Pancreas (tissue), 10 donors: ENCODE results near the gene OGFOD1. TPM values are rescaled to one million over a fixed set of nuclear protein-coding genes. Genes with fewer than 3 reads are reported as not detected.
A peak's percentile ranks its signal among the peaks of the same experiment; 100 is the strongest.

ENCODE experiments used
- ATAC-seq, 4 donors: fragments of 200-7000 bp; cut with Tn5 transposase; one replicate each; pipeline versions ENCODE4 v1.8.0 to v1.9.1; 2020; ENCODE audit warnings: mild to moderate bottlenecking in 4 of 4, moderate library complexity in 4 of 4
- DNase-seq, 6 donors: peaks; one replicate each; pipeline ENCODE4 v3.0.0-alpha.2; 2020
- FAIRE-seq: peaks from 2 replicates; lab custom pipeline; 2012; peaks lifted over from hg19 to GRCh38; lab: Jason Lieb, UNC
- H3K27ac ChIP-seq, 4 donors: fragments of 200-600 bp; sonication (generic); 1 replicate in 3 of 4; 2 replicates in 1 of 4; pipeline versions ENCODE4 v1.5.0 to v1.8.0; 2020
- H3K27me3 ChIP-seq, 4 donors: fragments of 200-600 bp; one replicate each; pipeline ENCODE4 v1.8.0; 2021
- H3K36me3 ChIP-seq, 3 donors: fragments of 200-600 bp; sonication (generic) in 1 of 3; one replicate each; pipeline versions ENCODE4 v1.5.0 to v1.8.0; 2020 to 2021
- H3K4me1 ChIP-seq, 3 donors: fragments of 200-600 bp; one replicate each; pipeline ENCODE4 v1.8.0; 2021
- H3K4me3 ChIP-seq, 4 donors: fragments of 200-600 bp; sonication (generic) in 2 of 4; one replicate each; pipeline versions ENCODE4 v1.5.0 to v1.8.0; 2020 to 2021
- H3K9me3 ChIP-seq, 4 donors: fragments of 200-600 bp; one replicate each; pipeline ENCODE4 v1.8.0; 2021
- WGBS, 2 donors: extraction: QIAGEN DNeasy Blood & Tissue Kit; methylation state at CpG; one replicate each; pipeline ENCODE4 v1.1.7; 2013; 5-methylcytosine and 5-hydroxymethylcytosine counted together
- intact Hi-C, 3 donors: fragments of 100-400 bp; cut with DNase I; formaldehyde crosslinking; loops; one replicate each; pipeline versions ENCODE4 v1.11.1 to v1.14.2; 2022
- polyA plus RNA-seq, 2 donors: library from polyadenylated mRNA; stranded (reverse); fragments of 200-250 nt; gene quantifications; one replicate each; pipeline ENCODE4 v1.2.3, GENCODE V29; 2013
- total RNA-seq, 6 donors: library from RNA; stranded (reverse); fragmentation: NEBNext Ultra II Directional in 4 of 6; extraction: Animal tissue kit (Norgen Biotek cat#: 25700) in 4 of 6; gene quantifications; one replicate each; pipeline versions ENCODE4 v1.2.1 to v1.2.4, GENCODE V29; 2021 to 2023
- TF ChIP-seq, protein P1 (sequence below), 4 donors: fragments of 200-600 bp; sonication (generic) in 3 of 4; IDR thresholded peaks; one replicate each; pipeline versions ENCODE4 v1.5.0 to v1.8.0; 2021; ENCODE audit warnings: antibody characterized with exemption in 4 of 4
- donor health status: healthy with polysubstance abuse.
- donor health status: DM: no; HTN: no; CAD: no; lungs with moderate emphysema.
- donor health status: DM: no; HTN: no; CAD: no.
- donor health status: control.
- donor health status: control.
- donor health status: Bipolar disorder and iron deficiency.
- donor health status: DM: yes; HTN: yes; CAD: no.
- donor health status: DM: no; HTN: no; CAD: no.
- donor health status: DM: no; HTN: no; CAD: no.
- donor health status: DM: yes; HTN: yes; CAD: no.

OGFOD1 gene
- total and polyA plus RNA-seq, 8 donors = 3.2 to 14.0 (median 8.7) TPM

- no peak overlapping the region for H3K4me3 ChIP-seq
- TF ChIP-seq, protein P1, sequence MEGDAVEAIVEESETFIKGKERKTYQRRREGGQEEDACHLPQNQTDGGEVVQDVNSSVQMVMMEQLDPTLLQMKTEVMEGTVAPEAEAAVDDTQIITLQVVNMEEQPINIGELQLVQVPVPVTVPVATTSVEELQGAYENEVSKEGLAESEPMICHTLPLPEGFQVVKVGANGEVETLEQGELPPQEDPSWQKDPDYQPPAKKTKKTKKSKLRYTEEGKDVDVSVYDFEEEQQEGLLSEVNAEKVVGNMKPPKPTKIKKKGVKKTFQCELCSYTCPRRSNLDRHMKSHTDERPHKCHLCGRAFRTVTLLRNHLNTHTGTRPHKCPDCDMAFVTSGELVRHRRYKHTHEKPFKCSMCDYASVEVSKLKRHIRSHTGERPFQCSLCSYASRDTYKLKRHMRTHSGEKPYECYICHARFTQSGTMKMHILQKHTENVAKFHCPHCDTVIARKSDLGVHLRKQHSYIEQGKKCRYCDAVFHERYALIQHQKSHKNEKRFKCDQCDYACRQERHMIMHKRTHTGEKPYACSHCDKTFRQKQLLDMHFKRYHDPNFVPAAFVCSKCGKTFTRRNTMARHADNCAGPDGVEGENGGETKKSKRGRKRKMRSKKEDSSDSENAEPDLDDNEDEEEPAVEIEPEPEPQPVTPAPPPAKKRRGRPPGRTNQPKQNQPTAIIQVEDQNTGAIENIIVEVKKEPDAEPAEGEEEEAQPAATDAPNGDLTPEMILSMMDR (IDR thresholded peaks at IDR 0.05) = no peak
- intact Hi-C loops = no loop called here
- 57 to 68% methylated on average over 7 of the region's 7 CpGs for WGBS, 2 donors
- no peak for FAIRE-seq
- DNase-seq = no peak
- no peaks in the 10 kb centered on the region for H3K4me1 ChIP-seq
- H3K9me3 ChIP-seq = no peaks in the 10 kb centered on the region
- H3K27me3 ChIP-seq = no peaks in the 10 kb centered on the region
- ATAC-seq = no peak
- no peaks in the 10 kb centered on the region for H3K36me3 ChIP-seq
- no peak overlapping the region for H3K27ac ChIP-seq
Observed at GRCh38 chr16:56518425-56518824, 67.1 kb downstream of the OGFOD1 start.

DNA sequence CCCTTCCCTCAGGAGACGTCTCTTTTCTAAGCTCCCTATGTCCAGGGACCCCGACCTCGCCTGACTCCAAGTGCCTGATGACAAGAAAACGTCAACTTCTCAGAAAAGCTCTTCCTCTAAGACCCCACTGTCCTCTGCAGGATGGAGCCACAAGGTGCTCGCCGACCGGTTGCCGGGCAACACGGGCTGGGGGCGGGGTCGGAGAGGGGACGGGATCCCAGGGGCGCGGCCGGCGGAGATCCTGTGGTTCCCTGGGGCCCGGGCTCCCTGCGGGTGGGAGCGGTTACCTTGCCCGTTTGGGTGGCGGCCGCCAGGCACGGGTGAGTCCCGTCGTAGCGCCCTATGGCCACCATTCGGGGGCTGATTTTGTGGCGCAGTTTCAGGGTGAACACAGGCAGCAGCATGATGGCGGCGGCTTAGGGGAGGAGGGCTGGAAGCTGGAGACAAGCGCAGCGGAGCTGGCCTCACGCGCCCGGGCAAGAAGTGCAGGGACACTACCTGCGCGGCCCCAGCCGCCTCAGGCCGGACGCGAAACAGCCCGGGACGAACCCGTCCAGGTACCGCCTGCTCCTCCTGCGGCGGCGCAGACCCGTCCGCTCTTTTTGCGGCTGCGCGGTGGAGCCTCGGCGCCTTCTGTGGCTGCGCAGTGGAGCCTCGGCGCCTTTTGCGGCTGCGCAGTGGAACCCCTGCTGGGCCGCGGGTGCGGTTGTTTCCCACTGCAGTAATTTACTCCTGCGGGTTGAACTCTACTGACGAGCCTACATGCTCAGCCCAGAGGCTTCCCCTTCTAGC, 68.3 kb downstream of the OGFOD1 start, which contains the start of gene BBS2:
BBS2 (minus strand) TSS at position 566 of the 792 bp plus-strand sequence; CDS start at position 404, 162 bp downstream.
- DNase-seq (peak; percentile 87 to 98 (median 92)), FAIRE-seq (no peak), ATAC-seq (peak; percentile 96 to 99 (median 98))
- WGBS, 2 donors = 0 to 1% methylated on average over 56 to 65 of the region's 65 CpGs
- H3K4me1 ChIP-seq = no peaks in the 10 kb centered on the region
- intact Hi-C loops = no loop called here
- no peaks in the 10 kb centered on the region for H3K36me3 ChIP-seq
- TF ChIP-seq, protein P1 (IDR thresholded peaks at IDR 0.05) = no peak
- no peaks in the 10 kb centered on the region for H3K27me3 ChIP-seq
- peak within 1 kb of the TSS; percentile 69 to 87 (median 83) for H3K27ac ChIP-seq
- H3K4me3 ChIP-seq = peak within 1 kb of the TSS; percentile 69 to 95 (median 88)
- no peaks in the 10 kb centered on the region for H3K9me3 ChIP-seq

- Histone ChIP-seq H3K27ac (peak overlapping the region; percentile 69 to 87 (median 83)), H3K4me1 (no peaks in the 10 kb centered on the region), H3K36me3 (no peaks in the 10 kb centered on the region), H3K27me3 (no peaks in the 10 kb centered on the region), H3K4me3 (peak overlapping the region in 3 of 4 donors; percentile 69 to 95 (median 84)), H3K9me3 (no peaks in the 10 kb centered on the region)
- FAIRE-seq (no peak), DNase-seq (no peak), ATAC-seq (peak in 1 of 4 donors; percentile 12)
- TF ChIP-seq, protein P1 (IDR thresholded peaks at IDR 0.05) = no peak
- intact Hi-C loops = no loop called here
- WGBS, 2 donors = 16 to 18% methylated on average over 4 of the region's 4 CpGs
Observed at GRCh38 chr16:56520251-56520577, 68.9 kb downstream of the OGFOD1 start.

GRCh38 chr16:56525236-56525635, 73.9 kb downstream of the OGFOD1 start:
- WGBS, 2 donors = 75 to 78% methylated on average over 9 of the region's 9 CpGs
- TF ChIP-seq, protein P1 (IDR thresholded peaks at IDR 0.05) = no peak
- FAIRE-seq (no peak), ATAC-seq (no peak), DNase-seq (no peak)
- Histone ChIP-seq H3K27me3 (no peaks in the 10 kb centered on the region), H3K4me3 (no peak overlapping the region), H3K36me3 (no peaks in the 10 kb centered on the region), H3K27ac (no peak overlapping the region), H3K9me3 (no peaks in the 10 kb centered on the region), H3K4me1 (no peaks in the 10 kb centered on the region)
- intact Hi-C loops = no loop called here

Other genes with a start within 250 kb of the OGFOD1 start
- gene AMFR, start 26.0 kb upstream of the OGFOD1 start, total RNA-seq = 10 to 100 TPM; 43.9 to 64.2 (median 52.8) TPM
- gene AMFR, start 26.0 kb upstream of the OGFOD1 start, polyA plus RNA-seq = 10 to 100 TPM; 29.2 to 37.4 TPM
- 10 to 100 TPM; 36.1 to 57.6 (median 49.6) TPM for gene NUDT21, start 222 bp upstream of the OGFOD1 start, total RNA-seq
- gene NUDT21, start 222 bp upstream of the OGFOD1 start, polyA plus RNA-seq = 10 to 100 TPM in 1 of 2 donors, 1 to 10 TPM in 1; 7.9 to 17.8 TPM
- gene BBS2, start 68.5 kb downstream of the OGFOD1 start, total RNA-seq = 10 to 100 TPM in 5 of 6 donors, 1 to 10 TPM in 1; 10.0 to 19.0 (median 14.5) TPM
- gene BBS2, start 68.5 kb downstream of the OGFOD1 start, polyA plus RNA-seq = 10 to 100 TPM; 20.7 to 50.4 TPM
- gene MT4, start 113.5 kb downstream of the OGFOD1 start, total RNA-seq = not detected
- not detected for gene MT4, start 113.5 kb downstream of the OGFOD1 start, polyA plus RNA-seq
- under 1 TPM in 2 of 6 donors, not detected in 4; 0.41 to 0.43 TPM for gene MT3, start 138.0 kb downstream of the OGFOD1 start, total RNA-seq
- gene MT3, start 138.0 kb downstream of the OGFOD1 start, polyA plus RNA-seq = 1 to 10 TPM; 1.1 to 4.6 TPM
- 100 to 1,000 TPM in 3 of 6 donors, 10 to 100 TPM in 3; 71.0 to 389 (median 110) TPM for gene MT2A, start 157.0 kb downstream of the OGFOD1 start, total RNA-seq
- gene MT2A, start 157.0 kb downstream of the OGFOD1 start, polyA plus RNA-seq = 100 to 1,000 TPM; 254 to 495 TPM
- 100 to 1,000 TPM in 4 of 6 donors, 10 to 100 TPM in 2; 36.1 to 233 (median 158) TPM for gene MT1E, start 174.2 kb downstream of the OGFOD1 start, total RNA-seq
- 100 to 1,000 TPM; 293 to 646 TPM for gene MT1E, start 174.2 kb downstream of the OGFOD1 start, polyA plus RNA-seq
- 10 to 100 TPM in 4 of 6 donors, 1 to 10 TPM in 2; 8.3 to 28.8 (median 11.9) TPM for gene MT1M, start 181.1 kb downstream of the OGFOD1 start, total RNA-seq
- gene MT1M, start 181.1 kb downstream of the OGFOD1 start, polyA plus RNA-seq = 10 to 100 TPM; 29.7 to 34.6 TPM
- gene MT1A, start 187.1 kb downstream of the OGFOD1 start, total RNA-seq = 1 to 10 TPM; 1.6 to 6.6 (median 4.0) TPM
- 10 to 100 TPM; 15.0 to 66.7 TPM for gene MT1A, start 187.1 kb downstream of the OGFOD1 start, polyA plus RNA-seq
- gene MT1B, start 200.3 kb downstream of the OGFOD1 start, total RNA-seq = not detected
- not detected for gene MT1B, start 200.3 kb downstream of the OGFOD1 start, polyA plus RNA-seq
- gene MT1F, start 206.4 kb downstream of the OGFOD1 start, total RNA-seq = 100 to 1,000 TPM in 1 of 6 donors, 10 to 100 TPM in 5; 29.1 to 119 (median 44.7) TPM
- 100 to 1,000 TPM in 1 of 2 donors, 10 to 100 TPM in 1; 94.6 to 201 TPM for gene MT1F, start 206.4 kb downstream of the OGFOD1 start, polyA plus RNA-seq
- 100 to 1,000 TPM in 4 of 6 donors, 10 to 100 TPM in 2; 76.9 to 766 (median 150) TPM for gene MT1G, start 216.5 kb downstream of the OGFOD1 start, total RNA-seq
- 100 to 1,000 TPM; 496 to 753 TPM for gene MT1G, start 216.5 kb downstream of the OGFOD1 start, polyA plus RNA-seq
- 100 to 1,000 TPM in 1 of 6 donors, 10 to 100 TPM in 4, 1 to 10 TPM in 1; 8.3 to 106 (median 21.0) TPM for gene MT1H, start 218.3 kb downstream of the OGFOD1 start, total RNA-seq
- 10 to 100 TPM; 14.9 to 71.1 TPM for gene MT1H, start 218.3 kb downstream of the OGFOD1 start, polyA plus RNA-seq
- gene MT1X, start 230.9 kb downstream of the OGFOD1 start, total RNA-seq = 100 to 1,000 TPM in 5 of 6 donors, 10 to 100 TPM in 1; 56.1 to 474 (median 227) TPM
- gene MT1X, start 230.9 kb downstream of the OGFOD1 start, polyA plus RNA-seq = 100 to 1,000 TPM; 571 to 992 TPM